HCT116 (cell line): Measurements from ENCODE around the gene ZNF746.

Experiments used
- EZH2phosphoT487 ChIP-seq: fragments of 200-600 bp; IDR thresholded peaks from 2 replicates; pipeline ENCODE4 v1.6.1; 2018; ENCODE audit warnings: antibody characterized with exemption, borderline replicate concordance
- FOSL1 ChIP-seq: IDR thresholded peaks from 2 replicates; pipeline ENCODE4 v1.6.1; 2012; ENCODE audit warnings: low read depth
- JUND ChIP-seq: IDR thresholded peaks from 2 replicates; pipeline ENCODE4 v1.6.1; 2012
- POLR2A ChIP-seq: IDR thresholded peaks from 2 replicates; pipeline ENCODE4 v1.7.0; 2011; ENCODE audit warnings: borderline replicate concordance; ENCODE audit not compliant: insufficient read depth, insufficient read length; ENCODE audit errors: extremely low read depth
- REST ChIP-seq: IDR thresholded peaks from 2 replicates; pipeline ENCODE4 v1.6.1; 2012; ENCODE audit warnings: low read depth
- SIN3A ChIP-seq: IDR thresholded peaks from 2 replicates; pipeline ENCODE4 v1.6.1; 2012; ENCODE audit warnings: low read depth
- SP1 ChIP-seq: IDR thresholded peaks from 2 replicates; pipeline ENCODE4 v1.6.1; 2012; ENCODE audit warnings: low read depth
- TF ChIP-seq, protein P1 (sequence below), 3 experiments: fragments of 200-600 bp in 1 of 3; sonication (generic) in 1 of 3; IDR thresholded peaks in 2 of 3; conservative IDR thresholded peaks in 1 of 3; 2 replicates each; pipeline ENCODE4 v1.5.1; 2012 to 2017; ENCODE audit warnings: low read depth in 2 of 3, low read length in 2 of 3, antibody characterized with exemption in 1 of 3, borderline replicate concordance in 1 of 3, control low read depth in 1 of 3, mild to moderate bottlenecking in 1 of 3, mixed read lengths in 1 of 3, mixed run types in 1 of 3, moderate library complexity in 1 of 3; ENCODE audit not compliant: insufficient read depth in 1 of 3

DNA sequence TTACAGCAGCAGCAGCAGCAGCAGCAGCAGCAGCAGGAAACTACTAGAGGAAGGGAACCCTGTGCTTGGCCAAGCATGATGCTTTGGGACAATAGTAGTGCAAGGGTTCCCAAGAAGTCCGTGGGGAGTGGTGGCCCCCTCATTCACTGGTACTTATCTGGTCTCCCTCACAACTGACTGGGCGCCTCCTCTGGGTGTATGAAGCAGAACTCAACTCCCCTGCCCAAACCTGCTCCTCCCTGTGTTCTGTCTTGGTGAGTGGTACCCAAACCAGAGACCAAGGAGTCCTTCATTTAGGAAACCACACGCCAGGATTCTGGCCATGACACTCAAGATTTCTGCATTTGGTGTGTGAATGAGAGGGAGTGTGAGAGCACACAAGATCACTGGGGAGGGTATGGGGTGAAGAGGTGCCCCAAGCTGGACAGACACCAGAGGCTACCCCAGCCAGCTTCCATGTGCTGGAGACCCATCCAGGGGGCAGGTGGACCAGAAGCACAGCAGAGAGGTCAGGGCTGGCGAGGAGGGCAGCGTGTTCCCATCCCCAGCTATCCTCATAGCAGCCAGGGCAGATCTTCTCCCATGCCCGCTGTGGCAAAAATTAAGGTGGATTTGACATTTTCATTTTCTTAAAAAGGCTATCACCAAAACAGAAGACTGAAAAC is 26.2 kb downstream of the ZNF746 start:
- no peak for TF ChIP-seq JUND
- TF ChIP-seq REST = no peak
- no peak for TF ChIP-seq SIN3A
- TF ChIP-seq, protein P1, sequence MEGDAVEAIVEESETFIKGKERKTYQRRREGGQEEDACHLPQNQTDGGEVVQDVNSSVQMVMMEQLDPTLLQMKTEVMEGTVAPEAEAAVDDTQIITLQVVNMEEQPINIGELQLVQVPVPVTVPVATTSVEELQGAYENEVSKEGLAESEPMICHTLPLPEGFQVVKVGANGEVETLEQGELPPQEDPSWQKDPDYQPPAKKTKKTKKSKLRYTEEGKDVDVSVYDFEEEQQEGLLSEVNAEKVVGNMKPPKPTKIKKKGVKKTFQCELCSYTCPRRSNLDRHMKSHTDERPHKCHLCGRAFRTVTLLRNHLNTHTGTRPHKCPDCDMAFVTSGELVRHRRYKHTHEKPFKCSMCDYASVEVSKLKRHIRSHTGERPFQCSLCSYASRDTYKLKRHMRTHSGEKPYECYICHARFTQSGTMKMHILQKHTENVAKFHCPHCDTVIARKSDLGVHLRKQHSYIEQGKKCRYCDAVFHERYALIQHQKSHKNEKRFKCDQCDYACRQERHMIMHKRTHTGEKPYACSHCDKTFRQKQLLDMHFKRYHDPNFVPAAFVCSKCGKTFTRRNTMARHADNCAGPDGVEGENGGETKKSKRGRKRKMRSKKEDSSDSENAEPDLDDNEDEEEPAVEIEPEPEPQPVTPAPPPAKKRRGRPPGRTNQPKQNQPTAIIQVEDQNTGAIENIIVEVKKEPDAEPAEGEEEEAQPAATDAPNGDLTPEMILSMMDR (IDR thresholded peaks at IDR 0.05 in 2 of 3, conservative IDR thresholded peaks at IDR 0.05 in 1 of 3; ENCODE audit: borderline replicate concordance in 1 of 3, insufficient read depth in 1 of 3, low read depth in 2 of 3, low read length in 2 of 3) = no peak
- no peak for TF ChIP-seq POLR2A
- TF ChIP-seq EZH2phosphoT487 = no peak
- no peak for TF ChIP-seq SP1
- TF ChIP-seq FOSL1 = no peak
